Loucy (cell line): ENCODE data around the gene PPP1R3D.
A peak's percentile ranks its signal among the peaks of the same experiment; 100 is the strongest.

Source experiments
- H2AFZ ChIP-seq: fragments of 200-600 bp; sonication (generic); 2 replicates; pipeline ENCODE4 v1.6.0; 2016; ENCODE audit warnings: antibody characterized with exemption, mild to moderate bottlenecking, low read length, moderate library complexity
- H3F3A ChIP-seq: fragments of 200-600 bp; 2 replicates; pipeline ENCODE4 v1.6.0; 2016; ENCODE audit warnings: antibody characterized with exemption, low read depth, mild to moderate bottlenecking
- H3K27me3 ChIP-seq: fragments of 200-600 bp; sonication (generic); 2 replicates; pipeline ENCODE4 v1.6.1; 2014; ENCODE audit warnings: low read length, mild to moderate bottlenecking; ENCODE audit not compliant: insufficient read depth, poor library complexity, severe bottlenecking
- H3K36me3 ChIP-seq: fragments of 200-600 bp; sonication (generic); 2 replicates; pipeline ENCODE4 v1.6.1; 2016; ENCODE audit warnings: low read length; ENCODE audit not compliant: insufficient read depth
- H3K4me1 ChIP-seq: fragments of 200-600 bp; sonication (generic); 2 replicates; pipeline ENCODE4 v1.5.1; 2014; ENCODE audit warnings: low read length, mild to moderate bottlenecking; ENCODE audit not compliant: insufficient read depth, poor library complexity, severe bottlenecking
- H3K4me2 ChIP-seq: fragments of 200-600 bp; sonication (generic); 2 replicates; pipeline ENCODE4 v1.6.0; 2014; ENCODE audit warnings: antibody characterized with exemption, low read length, low read depth, mild to moderate bottlenecking; ENCODE audit not compliant: poor library complexity, severe bottlenecking
- H3K4me3 ChIP-seq: fragments of 200-600 bp; sonication (generic); 2 replicates; pipeline ENCODE4 v1.5.1; 2014; ENCODE audit warnings: low read length, mild to moderate bottlenecking, mixed read lengths; ENCODE audit not compliant: poor library complexity, severe bottlenecking
- H3K79me2 ChIP-seq: fragments of 200-600 bp; sonication (generic); 2 replicates; pipeline ENCODE4 v1.6.1; 2014; ENCODE audit warnings: low read length; ENCODE audit not compliant: insufficient read depth
- H3K9ac ChIP-seq: fragments of 200-600 bp; sonication (generic); 2 replicates; pipeline ENCODE4 v1.6.0; 2014; ENCODE audit warnings: mild to moderate bottlenecking, low read depth, low read length, moderate library complexity; ENCODE audit not compliant: poor library complexity, severe bottlenecking
- H3K9me2 ChIP-seq: fragments of 200-600 bp; sonication (generic); replicated peaks from 2 replicates; pipeline ENCODE4 v1.6.1; 2016; ENCODE audit warnings: low read depth, low read length, mixed read lengths
- H3K9me3 ChIP-seq: fragments of 200-600 bp; sonication (generic); 2 replicates; pipeline ENCODE4 v1.6.1; 2014; ENCODE audit warnings: mild to moderate bottlenecking, antibody characterized with exemption, low read length, low read depth; ENCODE audit not compliant: insufficient read depth
- H4K20me1 ChIP-seq: fragments of 200-600 bp; sonication (generic); 2 replicates; pipeline ENCODE4 v1.6.0; 2014; ENCODE audit warnings: antibody characterized with exemption, low read length, mild to moderate bottlenecking; ENCODE audit not compliant: insufficient read depth, poor library complexity, severe bottlenecking
- EZH2phosphoT487 ChIP-seq: fragments of 200-600 bp; IDR thresholded peaks from 2 replicates; pipeline ENCODE4 v1.6.1; 2018; ENCODE audit warnings: antibody characterized with exemption, mild to moderate bottlenecking, moderate library complexity, borderline replicate concordance
- TF ChIP-seq, protein P1 (sequence below): fragments of 200-600 bp; sonication (generic); conservative IDR thresholded peaks from 2 replicates; pipeline ENCODE4 v1.5.1; 2014; ENCODE audit warnings: mild to moderate bottlenecking, antibody characterized with exemption, low read length

The PPP1R3D gene

DNA sequence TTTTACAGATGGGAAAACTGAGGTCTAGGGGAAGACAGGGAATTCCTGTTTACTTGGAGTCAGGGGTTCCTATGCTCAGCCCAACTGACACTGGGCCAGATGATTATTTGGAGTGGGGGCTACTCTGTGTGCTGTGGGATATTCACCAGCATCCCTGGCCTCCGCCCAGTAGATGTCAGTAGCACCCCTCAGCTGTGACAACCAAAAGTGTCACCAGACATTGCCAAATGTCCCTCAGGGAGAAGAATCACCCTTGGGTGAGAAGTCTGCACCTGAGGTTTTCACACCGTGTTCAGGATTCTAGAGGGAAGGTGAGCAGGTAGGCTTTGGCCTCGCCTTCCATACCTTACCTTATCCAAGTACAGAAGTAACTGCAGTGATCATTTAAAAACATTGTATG, 45.8 kb upstream of the PPP1R3D start:
- H3K9ac ChIP-seq = no peak overlapping the region
- no peak overlapping the region for H3K4me2 ChIP-seq
- no peaks in the 10 kb centered on the region for H3K79me2 ChIP-seq
- no peaks in the 10 kb centered on the region for H3F3A ChIP-seq
- no peak overlapping the region for H3K4me3 ChIP-seq
- H3K9me2 ChIP-seq = no peaks in the 10 kb centered on the region
- TF ChIP-seq, protein P1, sequence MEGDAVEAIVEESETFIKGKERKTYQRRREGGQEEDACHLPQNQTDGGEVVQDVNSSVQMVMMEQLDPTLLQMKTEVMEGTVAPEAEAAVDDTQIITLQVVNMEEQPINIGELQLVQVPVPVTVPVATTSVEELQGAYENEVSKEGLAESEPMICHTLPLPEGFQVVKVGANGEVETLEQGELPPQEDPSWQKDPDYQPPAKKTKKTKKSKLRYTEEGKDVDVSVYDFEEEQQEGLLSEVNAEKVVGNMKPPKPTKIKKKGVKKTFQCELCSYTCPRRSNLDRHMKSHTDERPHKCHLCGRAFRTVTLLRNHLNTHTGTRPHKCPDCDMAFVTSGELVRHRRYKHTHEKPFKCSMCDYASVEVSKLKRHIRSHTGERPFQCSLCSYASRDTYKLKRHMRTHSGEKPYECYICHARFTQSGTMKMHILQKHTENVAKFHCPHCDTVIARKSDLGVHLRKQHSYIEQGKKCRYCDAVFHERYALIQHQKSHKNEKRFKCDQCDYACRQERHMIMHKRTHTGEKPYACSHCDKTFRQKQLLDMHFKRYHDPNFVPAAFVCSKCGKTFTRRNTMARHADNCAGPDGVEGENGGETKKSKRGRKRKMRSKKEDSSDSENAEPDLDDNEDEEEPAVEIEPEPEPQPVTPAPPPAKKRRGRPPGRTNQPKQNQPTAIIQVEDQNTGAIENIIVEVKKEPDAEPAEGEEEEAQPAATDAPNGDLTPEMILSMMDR = peak; percentile 70
- no peak for TF ChIP-seq EZH2phosphoT487
- H3K27me3 ChIP-seq = no peaks in the 10 kb centered on the region
- H3K9me3 ChIP-seq = no peaks in the 10 kb centered on the region
- no peaks in the 10 kb centered on the region for H3K36me3 ChIP-seq
- H4K20me1 ChIP-seq = no peaks in the 10 kb centered on the region
- peaks cover 7% of the 10 kb centered on the region for H3K4me1 ChIP-seq
- peak overlapping the region; percentile 87; the same call in 1 of the 2 replicates for H2AFZ ChIP-seq

DNA sequence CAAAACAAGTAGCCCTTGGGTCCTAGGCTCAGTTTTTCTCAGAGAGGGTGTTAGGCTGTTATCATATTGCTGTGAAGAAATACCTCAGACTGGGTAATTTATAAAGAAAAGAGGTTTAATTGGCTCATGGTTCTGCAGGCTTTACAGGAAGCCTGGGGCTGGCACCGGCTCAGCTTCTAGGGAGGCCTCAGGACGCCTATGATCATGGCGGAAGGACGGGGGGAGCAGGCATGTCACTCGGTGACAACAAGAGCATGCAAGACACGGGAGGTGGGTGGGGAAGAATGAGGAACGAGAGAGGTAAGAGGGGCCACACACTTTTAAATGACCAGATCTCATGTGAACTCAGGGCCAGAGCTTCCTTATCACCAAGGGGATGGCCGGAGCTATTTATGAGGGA, 45.1 kb upstream of the PPP1R3D start:
- H3F3A ChIP-seq = no peaks in the 10 kb centered on the region
- no peaks in the 10 kb centered on the region for H3K79me2 ChIP-seq
- TF ChIP-seq, protein P1 = no peak
- TF ChIP-seq EZH2phosphoT487 = no peak
- no peaks in the 10 kb centered on the region for H4K20me1 ChIP-seq
- H3K36me3 ChIP-seq = no peaks in the 10 kb centered on the region
- H3K4me3 ChIP-seq = no peak overlapping the region
- no peak overlapping the region for H3K4me2 ChIP-seq
- no peaks in the 10 kb centered on the region for H3K9me2 ChIP-seq
- no peaks in the 10 kb centered on the region for H3K27me3 ChIP-seq
- no peaks in the 10 kb centered on the region for H3K9me3 ChIP-seq
- H3K4me1 ChIP-seq = peaks cover 7% of the 10 kb centered on the region
- no peak overlapping the region for H2AFZ ChIP-seq
- no peak overlapping the region for H3K9ac ChIP-seq

DNA sequence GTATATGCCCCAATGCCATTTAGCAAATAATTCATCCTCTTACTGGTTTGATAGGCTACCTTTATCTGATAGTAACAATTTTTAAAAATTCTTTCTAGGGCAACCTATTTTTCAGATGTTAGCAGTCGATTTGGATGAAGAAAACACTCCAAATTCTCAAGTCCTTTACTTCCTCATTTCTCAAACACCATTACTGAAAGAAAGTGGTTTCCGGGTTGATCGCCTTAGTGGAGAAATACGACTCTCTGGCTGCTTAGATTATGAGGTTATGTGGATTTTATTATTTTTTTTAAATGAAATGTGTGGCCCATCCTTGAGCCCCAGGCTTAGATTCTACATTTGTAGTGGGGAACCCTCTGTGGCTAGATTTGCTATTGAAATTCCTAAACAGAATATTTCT, 44.4 kb upstream of the PPP1R3D start:
- TF ChIP-seq, protein P1 = no peak
- no peaks in the 10 kb centered on the region for H3F3A ChIP-seq

More for the DNA sequence above, 44.4 kb upstream of the PPP1R3D start:
- no peaks in the 10 kb centered on the region for H3K79me2 ChIP-seq
- no peaks in the 10 kb centered on the region for H3K9me2 ChIP-seq
- H3K4me1 ChIP-seq = peaks cover 7% of the 10 kb centered on the region
- H3K9me3 ChIP-seq = no peaks in the 10 kb centered on the region
- no peak overlapping the region for H3K4me2 ChIP-seq
- H3K9ac ChIP-seq = no peak overlapping the region
- H3K27me3 ChIP-seq = no peaks in the 10 kb centered on the region
- H4K20me1 ChIP-seq = no peaks in the 10 kb centered on the region
- H2AFZ ChIP-seq = no peak overlapping the region
- H3K36me3 ChIP-seq = no peaks in the 10 kb centered on the region
- H3K4me3 ChIP-seq = no peak overlapping the region
